Left colon (tissue), 2 donors: ENCODE measurements around the gene RESP18. TPM values are rescaled to one million over a fixed set of nuclear protein-coding genes. Genes with fewer than 3 reads are reported as not detected.
"Not testable (repeated sequence)": the region's sequence is repeated elsewhere in the genome, so short reads cannot be mapped to it uniquely, and the experiment has no call there.

Experiments
- ATAC-seq: fragments of 200-7000 bp; cut with Tn5 transposase; one replicate; pipeline ENCODE4 v1.9.1; 2020; ENCODE audit warnings: mild to moderate bottlenecking, moderate library complexity
- DNase-seq, 2 donors: peaks; one replicate each; pipeline ENCODE4 v3.0.0-alpha.2; 2020
- intact Hi-C, 2 donors: fragments of 100-400 bp; cut with DNase I in 1 of 2; cut with micrococcal nuclease in 1 of 2; formaldehyde crosslinking; loops; one replicate each; pipeline versions ENCODE4 v1.11.2 to v1.14.0; 2022; cut with DNase I, micrococcal nuclease
- total RNA-seq, 2 donors: library from RNA; stranded (reverse); fragmentation: NEBNext Ultra II Directional; extraction: Animal tissue kit (Norgen Biotek cat#: 25700); gene quantifications; one replicate each; pipeline ENCODE4 v1.2.1, GENCODE V29; 2021
- donor health status: DM: no; HTN: no; CAD: no.
- donor health status: DM: yes; HTN: yes; CAD: no.

RESP18 gene
- total RNA-seq, 2 donors from 2014 or later, result not detected

DNA sequence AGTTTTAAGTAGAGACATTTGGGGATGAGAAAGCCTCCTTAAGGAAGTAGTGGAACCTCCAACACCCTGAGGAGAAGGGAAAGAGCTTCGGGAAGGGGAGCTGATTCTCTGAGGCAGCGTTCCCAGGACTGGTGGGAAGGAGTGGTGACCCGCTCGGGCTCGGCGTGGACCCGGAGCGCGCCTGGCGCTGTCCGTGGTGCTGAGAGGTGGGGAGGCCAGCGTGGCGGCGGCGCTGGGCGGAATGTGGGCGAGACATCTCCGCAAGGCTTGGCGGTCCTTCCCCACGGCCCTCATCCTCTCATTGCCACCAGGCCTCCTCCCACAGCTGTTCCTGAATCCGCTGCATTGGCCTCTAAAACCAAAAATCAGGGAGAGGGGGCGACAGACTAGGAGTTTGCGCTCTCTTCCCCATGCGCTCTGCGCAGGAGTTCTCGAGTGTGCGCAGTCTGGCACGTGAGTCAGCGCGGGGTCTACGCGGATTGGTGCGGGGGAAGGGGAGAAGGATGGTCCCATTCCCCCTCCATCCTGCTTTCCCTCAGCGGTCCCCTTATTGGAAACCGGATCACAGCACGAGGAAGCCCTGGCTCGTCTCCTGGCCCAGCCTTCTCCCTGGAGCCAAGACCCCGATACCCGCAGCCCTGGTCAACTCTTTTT is 857 bp downstream of the RESP18 start:
- peak; percentile 48 for ATAC-seq
- intact Hi-C loops, result no loop called here
- DNase-seq, result peak in 1 of 2 donors; percentile 28

DNA sequence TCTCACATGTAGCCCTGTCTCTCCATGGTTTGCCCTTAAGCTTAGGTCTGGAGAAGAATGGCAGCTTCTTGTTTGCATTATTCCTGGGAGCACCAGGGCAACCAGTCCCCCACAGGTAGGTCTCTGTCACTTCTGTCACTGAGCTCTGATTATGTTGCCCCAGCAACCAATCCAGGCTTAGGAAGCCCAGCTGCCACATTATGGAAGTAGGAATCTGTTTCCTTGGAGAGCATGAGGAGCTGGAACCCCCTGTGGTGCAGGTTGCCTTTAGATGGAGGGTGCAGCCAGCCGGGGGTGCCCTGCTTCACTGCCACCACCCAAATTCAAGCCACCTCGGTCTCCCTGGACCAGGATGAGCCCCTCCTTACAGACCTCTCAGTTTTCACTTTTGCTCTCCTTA is 4.8 kb downstream of the RESP18 start:
- no peak for DNase-seq
- intact Hi-C loops, result no loop called here
- ATAC-seq, result no peak

DNA sequence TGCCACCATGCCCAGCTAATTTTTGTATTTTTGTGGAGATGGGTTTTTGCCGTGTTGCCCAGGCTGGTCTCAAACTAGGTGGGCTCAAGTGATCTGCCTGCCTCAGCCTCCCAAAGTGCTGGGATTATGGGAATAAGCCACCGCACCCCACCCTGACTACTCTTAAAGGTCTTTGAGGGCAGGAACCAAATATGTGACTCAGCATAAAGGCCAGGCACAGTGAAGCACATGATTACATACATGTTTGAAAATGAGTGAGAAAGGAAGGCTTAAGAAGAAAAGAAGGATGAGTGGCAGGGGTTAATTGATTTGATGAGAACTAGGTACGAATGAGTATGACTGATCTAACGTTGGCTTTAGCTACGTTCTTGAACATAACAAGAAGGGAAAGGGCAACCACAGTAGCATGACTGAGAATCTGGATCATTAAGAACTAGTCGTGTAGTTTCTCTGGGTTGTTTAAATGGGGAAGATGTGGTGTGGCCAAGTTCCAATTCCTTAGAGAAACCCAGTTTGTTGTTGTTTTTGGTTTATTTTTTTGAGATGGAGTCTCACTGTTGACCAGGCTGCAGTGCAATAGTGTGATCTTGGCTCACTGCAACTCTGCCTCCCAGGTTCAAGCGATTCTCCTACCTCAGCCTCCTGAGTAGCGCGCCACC is 6.8 kb downstream of the RESP18 start:
- intact Hi-C loops, result no loop called here
- no peak for ATAC-seq
- DNase-seq, result no peak

DNA sequence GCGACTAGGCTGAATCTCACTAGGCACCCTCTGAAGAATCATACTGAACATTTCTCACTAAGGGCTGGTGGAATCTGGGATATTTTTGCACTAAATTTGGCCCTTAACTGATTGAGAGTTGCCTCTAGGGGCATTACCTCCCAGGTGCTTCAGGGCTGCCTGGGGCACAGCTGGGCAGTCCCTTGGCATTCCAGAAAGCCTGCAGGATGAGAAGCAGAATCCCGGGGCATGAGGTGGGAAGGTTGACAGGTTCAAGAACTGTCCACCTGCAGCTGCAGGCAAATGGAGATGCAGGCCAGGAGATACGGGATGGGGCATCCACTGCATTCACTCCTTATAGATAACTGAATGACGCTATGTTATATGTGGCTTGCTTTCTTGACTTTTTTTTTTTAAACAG is 7.4 kb downstream of the RESP18 start:
- intact Hi-C loops, result no loop called here
- ATAC-seq (no peak), DNase-seq (no peak)

DNA sequence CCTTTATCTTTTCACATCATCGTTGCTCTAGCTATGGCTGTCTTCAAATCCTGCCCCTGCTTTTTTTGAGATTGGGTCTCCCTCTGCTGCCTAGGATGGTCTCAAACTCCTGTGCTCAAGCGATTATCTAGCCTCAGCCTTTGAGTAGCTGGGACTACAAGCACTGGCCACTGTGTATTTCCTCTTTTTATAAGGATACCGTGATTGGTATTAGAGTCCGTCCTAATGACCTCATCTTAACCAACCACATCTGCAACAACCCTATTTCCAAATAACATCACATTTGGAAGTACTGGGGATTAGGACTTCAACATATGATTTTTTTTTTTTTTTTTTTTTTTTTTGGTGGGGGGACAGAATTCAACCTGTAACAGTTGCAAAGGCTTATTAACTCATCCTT is 9.1 kb downstream of the RESP18 start:
- DNase-seq (no peak), ATAC-seq (no peak)

DNA sequence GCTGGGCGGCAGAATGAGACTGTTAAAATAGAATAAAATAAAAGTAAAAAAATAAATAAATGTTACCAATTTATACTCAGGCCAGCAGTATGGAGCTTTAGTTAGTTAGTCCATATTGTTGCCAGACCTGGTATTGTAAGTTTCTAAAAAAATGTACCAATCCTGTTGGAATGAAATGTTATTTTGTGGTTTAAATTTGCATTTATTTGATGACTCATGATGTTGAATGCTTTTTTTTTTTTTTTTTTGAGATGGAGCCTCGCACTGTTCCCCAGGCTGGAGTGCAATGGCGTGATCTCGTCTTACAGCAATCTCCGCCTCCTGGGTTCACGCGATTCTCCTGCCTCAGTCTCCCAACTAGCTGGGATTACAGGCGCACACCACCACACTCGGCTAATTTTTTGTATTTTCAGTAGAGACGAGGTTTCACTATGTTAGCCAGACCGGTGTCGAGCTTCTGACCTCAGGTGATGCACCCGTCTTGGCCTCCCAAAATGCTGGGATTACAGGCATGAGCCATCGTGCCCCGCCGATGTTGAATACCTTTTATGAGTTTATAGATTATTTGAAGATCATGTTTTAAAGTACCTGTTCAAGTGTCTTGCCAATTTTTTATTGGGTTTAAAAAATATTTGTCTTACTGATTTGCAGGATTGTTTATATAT is 17.6 kb downstream of the RESP18 start:
- DNase-seq (no peak), ATAC-seq (no peak)
- intact Hi-C loops, result no loop called here

More for the DNA sequence above, 9.1 kb downstream of the RESP18 start:
- intact Hi-C loops, result no loop called here

DNA sequence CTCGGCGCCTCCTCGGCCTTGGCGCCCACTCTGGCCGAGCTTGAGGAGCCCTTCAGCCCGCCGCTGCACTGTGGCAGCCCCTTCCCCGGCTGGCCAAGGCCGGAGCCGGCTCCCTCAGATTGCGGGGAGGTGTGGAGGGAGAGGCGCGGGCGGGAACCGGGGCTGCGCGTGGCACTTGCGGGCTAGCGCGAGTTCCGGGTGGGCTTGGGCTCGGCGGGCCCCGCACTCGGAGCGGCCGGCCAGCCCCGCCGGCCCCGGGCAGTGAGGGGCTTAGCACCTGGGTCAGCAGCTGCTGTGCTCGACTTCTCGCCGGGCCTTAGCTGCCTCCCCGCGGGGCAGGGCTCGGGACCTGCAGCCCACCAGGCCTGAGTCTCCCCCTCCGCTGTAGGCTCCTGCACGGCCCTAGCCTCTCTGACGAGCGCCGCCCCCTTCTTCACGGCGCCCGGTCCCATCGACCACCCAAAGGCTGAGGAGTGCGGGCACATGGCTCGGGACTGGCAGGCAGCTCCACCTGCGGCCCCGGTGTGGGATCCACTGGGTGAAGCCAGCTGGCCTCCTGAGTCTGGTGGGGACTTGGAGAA is 19.8 kb downstream of the RESP18 start:
- ATAC-seq, DNase-seq, intact Hi-C loops: not testable (repeated sequence)

DNA sequence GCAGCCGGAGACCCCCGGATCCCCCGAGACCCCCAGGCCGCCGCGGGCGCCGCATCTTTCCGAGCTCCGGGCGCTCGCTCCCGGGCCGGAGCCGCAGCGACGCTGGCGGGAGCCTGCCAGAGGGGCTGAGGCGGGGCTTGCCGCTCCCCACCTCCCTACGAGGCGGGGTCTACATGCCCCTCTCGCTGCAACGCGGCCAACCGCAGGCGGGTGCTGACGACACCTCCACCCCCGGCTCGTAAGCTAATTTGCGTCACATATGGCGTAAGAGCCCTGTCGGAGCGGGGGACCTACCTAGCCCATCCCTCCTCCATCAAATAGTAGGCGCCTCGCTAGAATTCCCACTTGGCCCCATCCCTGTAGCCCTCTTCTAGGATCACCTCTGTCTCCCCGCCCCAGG is 23.3 kb downstream of the RESP18 start, which contains the start of gene PTPRN:
Gene PTPRN (minus strand): TSS at position 124 of the 400 bp plus-strand sequence. CDS start 69 bp downstream, at position 55.
- no peak for ATAC-seq
- intact Hi-C loops, result no loop called here
- no peak for DNase-seq

DNA sequence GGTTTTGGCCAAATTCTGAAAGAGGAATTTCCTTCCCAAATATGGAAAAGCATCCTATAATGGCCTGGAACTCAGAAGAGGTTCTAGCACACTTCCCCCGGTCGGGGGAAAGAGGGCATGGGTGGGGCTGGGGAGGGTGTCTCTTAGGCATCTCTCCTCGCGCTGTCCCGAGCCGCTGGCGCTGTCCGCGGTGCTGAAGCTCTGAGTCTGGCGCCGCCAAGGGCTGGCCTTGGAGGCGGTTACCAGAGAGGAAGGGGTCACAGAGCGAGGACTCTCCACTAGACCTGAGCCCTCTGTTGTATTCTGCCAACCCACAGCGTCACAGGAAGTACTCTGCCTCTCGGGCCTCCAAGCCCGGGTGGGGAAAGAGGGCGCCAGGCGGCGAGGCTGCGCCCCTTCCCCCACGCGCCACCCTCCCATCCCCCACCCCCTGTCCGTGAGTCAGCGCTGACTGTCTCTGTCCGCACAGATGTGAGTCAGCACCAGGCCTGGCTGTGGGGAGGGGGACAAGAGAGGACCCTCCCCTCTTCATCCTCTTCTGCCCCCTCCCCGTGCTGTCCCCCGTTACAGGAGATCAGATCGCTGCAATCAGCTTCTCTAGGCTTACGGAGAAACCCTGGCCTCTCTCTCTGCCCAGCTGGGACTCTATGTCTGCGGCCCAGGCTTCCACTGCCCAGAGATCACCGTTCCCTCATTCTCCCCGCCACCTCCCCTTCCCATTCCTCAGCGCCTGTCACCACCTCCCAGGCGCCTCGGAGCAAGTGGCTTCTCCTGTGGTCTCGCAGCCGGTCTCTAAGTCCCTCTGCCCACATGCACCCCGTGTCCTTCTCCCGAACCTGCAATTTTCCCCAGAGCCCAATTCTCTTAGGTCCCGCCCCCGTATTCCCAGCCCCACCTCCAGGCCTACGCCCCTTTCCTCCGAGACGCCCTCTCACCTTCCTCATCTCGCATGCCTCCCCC is 24.1 kb downstream of the RESP18 start:
- DNase-seq (peak in 1 of 2 donors; percentile 73), ATAC-seq (peak; percentile 70)
- intact Hi-C loops, result no loop called here

DNA sequence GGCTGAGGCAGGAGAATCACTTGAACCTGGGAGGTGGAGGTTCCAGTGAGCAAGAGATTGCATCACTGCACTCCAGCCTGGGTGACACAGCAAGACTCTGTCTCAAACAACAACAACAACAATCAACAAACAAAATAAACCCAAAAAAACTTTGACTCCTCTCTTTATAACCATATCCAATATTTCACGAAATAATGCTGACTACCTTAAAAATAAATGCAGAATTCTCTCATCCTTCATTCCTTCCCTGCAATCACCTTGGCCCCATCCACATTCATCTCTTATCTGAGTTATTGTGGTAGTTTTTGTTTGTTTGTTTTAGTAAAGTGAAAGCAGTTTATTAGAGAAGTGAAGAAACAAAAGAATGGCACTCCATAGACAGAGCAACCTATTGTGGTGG is 26.5 kb downstream of the RESP18 start:
- DNase-seq, result no peak
- intact Hi-C loops, result no loop called here
- ATAC-seq, result no peak

DNA sequence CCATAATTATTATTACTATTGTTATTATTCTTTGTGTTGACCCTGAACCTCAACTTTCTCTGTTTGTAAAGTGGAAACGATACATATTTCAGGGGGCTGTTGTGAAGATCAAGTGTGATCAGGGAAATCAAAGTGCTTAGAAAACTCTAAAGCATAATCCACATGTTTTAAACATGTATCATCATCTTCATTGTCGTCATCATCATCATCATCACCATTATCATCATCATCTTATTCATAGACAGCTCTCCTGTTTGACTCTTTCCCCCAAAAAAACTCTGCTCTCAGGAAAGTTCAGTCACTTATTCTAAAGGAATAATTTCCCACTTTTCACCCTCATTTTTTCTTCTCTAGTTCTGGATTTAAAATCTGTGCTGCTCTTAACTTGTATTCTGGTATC is 28.3 kb downstream of the RESP18 start:
- no peak for DNase-seq
- intact Hi-C loops, result no loop called here
- ATAC-seq, result no peak

DNA sequence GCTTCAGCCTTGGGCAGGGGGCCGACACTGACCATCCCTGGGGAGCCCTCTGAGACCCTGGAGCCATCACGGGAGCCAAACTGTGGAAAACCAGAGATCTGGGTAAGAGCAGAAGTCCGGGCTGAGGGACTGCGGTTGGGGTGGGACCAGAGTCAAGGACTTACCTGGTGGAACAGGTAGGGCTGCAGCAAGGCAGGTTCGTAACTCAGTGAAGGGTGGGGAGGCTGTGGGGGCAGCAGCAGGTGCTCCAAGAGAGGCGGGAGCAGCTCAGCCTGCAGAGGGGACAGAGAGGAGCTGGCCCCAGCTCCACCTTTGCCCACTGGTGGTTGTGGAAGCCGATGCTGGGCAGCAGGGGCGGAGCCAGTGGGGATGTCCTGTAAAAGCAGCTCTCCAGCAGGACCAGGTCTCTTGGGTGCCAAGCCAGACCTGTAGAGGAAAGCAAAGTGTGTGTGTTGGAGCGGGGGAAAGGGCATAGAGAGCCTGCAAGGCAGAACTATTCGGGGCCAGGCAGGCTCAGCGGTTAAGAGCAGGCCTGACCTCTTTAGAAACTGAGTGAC is 30.1 kb downstream of the RESP18 start:
- no peak for DNase-seq
- no peak for ATAC-seq
- intact Hi-C loops, result no loop called here

DNA sequence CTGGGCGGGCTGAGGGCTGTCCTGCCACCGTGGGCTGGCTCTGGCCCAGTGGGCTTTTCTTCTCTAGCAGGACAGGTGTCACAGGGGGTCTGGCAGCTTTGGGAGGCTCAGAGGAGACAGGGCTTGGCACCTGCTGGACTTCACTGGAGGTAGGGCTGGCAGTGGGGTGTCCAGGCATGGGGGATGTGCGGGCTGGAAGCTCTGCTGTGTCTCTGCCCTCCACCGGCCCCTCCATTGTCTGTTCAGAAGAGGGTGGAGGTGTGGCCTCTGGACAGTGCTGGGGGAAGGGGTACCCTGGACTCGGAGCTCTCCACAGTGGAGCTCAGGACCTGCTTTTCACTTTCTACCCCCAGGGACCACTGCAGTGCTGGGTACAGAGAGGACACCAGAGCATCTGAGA is 32.5 kb downstream of the RESP18 start:
- intact Hi-C loops, result no loop called here
- DNase-seq, result no peak
- ATAC-seq, result no peak

DNA sequence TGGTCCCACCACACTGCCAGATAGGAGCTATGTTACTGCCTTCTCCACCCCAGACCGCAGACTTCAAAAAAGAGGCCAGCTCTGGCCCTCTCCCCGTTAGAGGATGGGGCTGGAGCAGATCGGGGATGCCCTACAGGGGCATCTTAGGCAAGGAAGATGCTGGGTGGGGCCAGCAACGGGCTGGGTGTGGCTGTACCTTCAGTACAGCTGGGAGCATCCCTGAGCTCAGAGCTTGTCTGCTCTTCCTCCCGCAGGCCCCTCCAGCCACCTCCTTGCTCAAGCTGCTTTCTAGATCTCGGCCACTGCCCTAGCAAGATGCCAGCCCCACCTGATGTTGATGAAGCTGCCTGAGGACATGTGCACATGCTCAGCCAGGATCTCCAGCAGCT is 33.2 kb downstream of the RESP18 start:
- no peak for DNase-seq
- intact Hi-C loops, result loop anchor here (2.0 to 10.0 kb wide), 2 partner anchors 135 to 139 kb away; partner anchors contain the start of gene NHEJ1 (in 2 of the 2)
- ATAC-seq, result no peak

DNA sequence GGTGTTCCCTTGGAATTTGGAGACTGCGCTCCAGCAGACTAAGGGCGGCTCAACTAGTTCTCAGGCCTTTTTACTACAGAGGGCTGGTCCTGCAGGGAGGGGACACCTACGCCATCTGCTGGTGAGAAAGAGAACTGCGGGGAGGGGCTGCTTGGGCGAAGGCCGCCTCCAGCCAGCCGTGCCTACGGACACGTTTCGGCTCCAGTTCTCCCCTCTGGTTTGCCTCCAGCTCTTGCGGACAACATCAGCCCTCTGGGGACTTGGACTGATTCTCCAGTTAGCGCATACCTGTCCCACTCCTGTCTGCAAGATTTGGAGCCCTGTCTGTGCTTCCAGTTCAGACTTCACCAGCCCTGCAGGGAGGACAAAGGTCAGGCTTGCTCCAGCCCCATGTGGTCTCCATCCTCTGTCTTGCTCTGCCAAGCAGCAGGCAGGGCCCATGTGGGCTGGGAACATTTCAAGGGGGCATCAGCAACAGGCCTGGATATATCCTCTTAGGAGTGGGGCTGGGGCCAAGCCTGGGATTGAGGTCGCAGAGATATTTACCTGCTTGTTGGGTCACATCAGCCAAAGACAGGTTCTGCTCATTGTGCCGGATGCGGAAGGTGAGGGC is 33.7 kb downstream of the RESP18 start:
- peak; percentile 70 for ATAC-seq

DNA sequence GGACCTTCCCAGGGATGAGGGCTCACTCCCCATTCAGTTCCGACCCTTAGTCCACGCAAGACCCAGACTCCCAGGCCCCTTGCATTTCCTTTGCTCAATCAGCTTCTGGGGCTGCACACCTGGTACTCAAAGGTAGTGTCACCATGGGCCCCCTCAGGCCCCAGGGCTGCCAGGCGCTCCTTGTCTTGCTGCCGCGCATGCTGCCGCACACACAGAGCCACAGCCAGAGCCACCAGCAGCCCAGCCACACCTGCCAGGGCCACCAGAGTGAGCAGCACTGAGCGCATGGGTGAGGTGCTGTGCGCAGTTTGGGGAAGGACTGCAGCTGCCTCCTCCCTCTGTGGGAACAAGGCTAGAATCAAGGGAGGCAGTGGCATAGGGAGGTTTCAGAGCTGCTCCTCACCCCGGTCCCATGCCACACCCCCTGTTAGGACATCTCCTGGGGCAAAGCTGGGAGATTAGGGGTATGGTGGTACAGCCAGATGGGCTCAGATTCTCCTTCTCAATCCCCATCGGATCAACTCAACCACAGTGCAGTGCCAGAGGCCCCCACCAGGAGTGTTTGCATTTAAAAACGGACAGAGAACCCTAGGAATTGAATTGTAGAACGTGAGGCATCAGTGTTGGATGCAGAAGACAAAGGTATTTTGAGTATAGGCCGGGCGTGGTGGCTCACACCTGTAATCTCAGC is 34.6 kb downstream of the RESP18 start:
- DNase-seq, result no peak
- ATAC-seq, result no peak
- intact Hi-C loops, result loop anchor here (2.0 to 10.0 kb wide), 2 partner anchors 133 to 137 kb away; partner anchors contain the start of gene NHEJ1 (in 2 of the 2)

More for the DNA sequence above, 33.7 kb downstream of the RESP18 start:
- DNase-seq, result peak; percentile 78 to 91
- intact Hi-C loops, result loop anchor here (2.0 to 10.0 kb wide), 2 partner anchors 134 to 138 kb away; partner anchors contain the start of gene NHEJ1 (in 2 of the 2)
